Measurements from ENCODE around the gene PTEN. TPM values are rescaled to one million over a fixed set of nuclear protein-coding genes. Genes with fewer than 3 reads are reported as not detected.

The PTEN gene
- 96.3 TPM for total RNA-seq

- DNase-seq (ENCODE audit: low spot score in 2 of 2) = peak; percentile 47 to 93
- H3K9me3 ChIP-seq = no peaks in the 10 kb centered on the region
- no peaks in the 10 kb centered on the region for H3K36me3 ChIP-seq
- peak within 1 kb of the TSS; percentile 92 to 100 for H3K27ac ChIP-seq
- peak within 1 kb of the TSS; percentile 100 for H3K4me3 ChIP-seq
- no peaks in the 10 kb centered on the region for H3K27me3 ChIP-seq
- peaks cover 0 to 7% of the 10 kb centered on the region in 2 donors for H3K4me1 ChIP-seq
- no peak for TF ChIP-seq CTCF (IDR thresholded peaks at IDR 0.05)
- intact Hi-C loops (cut with DNase I) = loop anchor here (2.0 to 5.0 kb wide), 7 partner anchors 34 to 379 kb away; no protein-coding TSS in a partner anchor
Measured at GRCh38 chr10:87863053-87863943, at the start of gene PTEN, which contains the start of gene KLLN. Gene PTEN (plus strand): TSS chr10:87863625. CDS start chr10:87864470, 845 bp downstream. Gene KLLN (minus strand): TSS chr10:87863533. CDS start chr10:87862487, 1,046 bp downstream.

- H3K4me3 ChIP-seq = peak overlapping the region in 1 of 2 donors; percentile 70
- intact Hi-C loops (cut with DNase I) = no loop called here
- no peak for DNase-seq (ENCODE audit: low spot score in 2 of 2)
- H3K27ac ChIP-seq = no peak overlapping the region
- peak in 1 of 3 experiments; percentile 3 for TF ChIP-seq CTCF (IDR thresholded peaks at IDR 0.05)
- peaks cover 0 to 14% of the 10 kb centered on the region in 2 donors for H3K4me1 ChIP-seq
- no peaks in the 10 kb centered on the region for H3K9me3 ChIP-seq
- H3K36me3 ChIP-seq = peaks cover 0 to 10% of the 10 kb centered on the region in 2 donors
- no peaks in the 10 kb centered on the region for H3K27me3 ChIP-seq
Measured at GRCh38 chr10:87816163-87816897, 47.1 kb upstream of the PTEN start.

GRCh38 chr10:87816898-87817608, 46.4 kb upstream of the PTEN start:
- Histone ChIP-seq H3K9me3 (no peaks in the 10 kb centered on the region), H3K36me3 (peaks cover 0 to 9% of the 10 kb centered on the region in 2 donors), H3K27me3 (no peaks in the 10 kb centered on the region), H3K4me1 (peaks cover 0 to 14% of the 10 kb centered on the region in 2 donors), H3K4me3 (peak overlapping the region; percentile 70 to 95), H3K27ac (no peak overlapping the region)
- no peak for DNase-seq (ENCODE audit: low spot score in 2 of 2)
- TF ChIP-seq CTCF (IDR thresholded peaks at IDR 0.05) = no peak
- intact Hi-C loops (cut with DNase I) = no loop called here

GRCh38 chr10:87817609-87818504, 45.6 kb upstream of the PTEN start, which contains the start of gene ATAD1:
Gene ATAD1 (minus strand): TSS chr10:87818226. CDS start chr10:87814599, 3,627 bp downstream.
- DNase-seq (ENCODE audit: low spot score in 2 of 2) = peak; percentile 43 to 86
- intact Hi-C loops (cut with DNase I) = no loop called here
- no peaks in the 10 kb centered on the region for H3K9me3 ChIP-seq
- H3K4me3 ChIP-seq = peak within 1 kb of the TSS; percentile 70 to 95
- peaks cover 0 to 14% of the 10 kb centered on the region in 2 donors for H3K4me1 ChIP-seq
- peaks cover 0 to under 1% of the 10 kb centered on the region in 2 donors for H3K36me3 ChIP-seq
- peak in 2 of 3 experiments; percentile 24 to 45 for TF ChIP-seq CTCF (IDR thresholded peaks at IDR 0.05)
- H3K27ac ChIP-seq = peak within 1 kb of the TSS; percentile 78 to 85
- no peaks in the 10 kb centered on the region for H3K27me3 ChIP-seq

Data from ascending aorta (tissue), 2 donors.